Measurements from ENCODE around the gene NME3. TPM values are rescaled to one million over a fixed set of nuclear protein-coding genes. Genes with fewer than 3 reads are reported as not detected.
A peak's percentile ranks its signal among the peaks of the same experiment; 100 is the strongest.

Gene NME3
- total and polyA plus RNA-seq, 2 of the 4 experiments (the other 2 are of a cell fraction), result 12.7 to 41.2 TPM

DNA sequence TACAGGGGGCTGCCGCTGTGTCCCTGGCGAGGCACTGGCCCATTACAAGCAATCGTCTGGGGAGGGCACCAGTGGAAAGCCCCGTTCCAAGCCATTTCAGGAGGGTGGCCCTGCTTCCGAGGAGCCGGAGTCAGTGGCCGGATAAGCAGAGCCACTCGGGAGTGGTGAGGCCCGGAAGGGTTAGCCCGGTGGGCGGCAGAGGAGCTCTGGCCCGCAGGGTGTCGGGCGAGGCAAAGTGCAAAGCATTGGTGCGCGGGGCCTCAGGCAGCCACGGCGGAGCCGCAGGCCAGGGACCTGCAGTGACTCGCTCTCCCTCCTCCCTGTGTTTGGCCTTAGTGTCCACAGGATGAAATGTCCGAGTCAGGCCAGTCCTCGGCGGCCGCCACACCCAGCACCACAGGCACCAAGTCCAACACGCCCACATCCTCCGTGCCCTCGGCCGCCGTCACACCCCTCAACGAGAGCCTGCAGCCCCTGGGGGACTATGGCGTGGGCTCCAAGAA is 24.6 kb downstream of the NME3 start:
- no peak for ATAC-seq (ENCODE audit: low read depth)
- no peak for DNase-seq
- Histone ChIP-seq H3K56ac (ENCODE audit: extremely low read depth, insufficient read depth, low read length) (no peak overlapping the region), H3K4me2 (ENCODE audit: low read depth, low read length) (no peak overlapping the region), H2BK5ac (ENCODE audit: low read depth, low read length, poor library complexity, severe bottlenecking) (no peak overlapping the region), H3K9me1 (ENCODE audit: insufficient read depth, low read length) (peaks cover 6% of the 10 kb centered on the region; the same call in 1 of the 2 replicates), H3K27me3 (ENCODE audit: control insufficient read depth, insufficient read depth, low read length) (no peaks in the 10 kb centered on the region), H3K23ac (ENCODE audit: low read depth, low read length) (no peak overlapping the region), H3K9ac (ENCODE audit: low read depth, low read length) (no peak overlapping the region), H3K27ac (ENCODE audit: insufficient read depth, low read length) (no peak overlapping the region), H2AK9ac (replicated peaks; ENCODE audit: low read depth, low read length, poor library complexity) (peak overlapping the region; percentile 76), H4K5ac (ENCODE audit: low read depth, low read length) (no peak overlapping the region), H2BK120ac (ENCODE audit: low read depth, low read length) (no peak overlapping the region), H3K79me1 (ENCODE audit: low read depth in 1 of 2, low read length in 2 of 2) (peaks cover 15 to 40% of the 10 kb centered on the region in 2 experiments; a peak in 2 of 4 replicates), H4K20me1 (ENCODE audit: insufficient read depth, low read length) (peaks cover 13% of the 10 kb centered on the region; the same call in 1 of the 2 replicates), H3K36me3 (ENCODE audit: control insufficient read depth, insufficient read depth, low read length) (peaks cover 63% of the 10 kb centered on the region), H2BK15ac (ENCODE audit: low read depth, low read length) (no peak overlapping the region), H3K9me3 (ENCODE audit: control insufficient read depth, insufficient read depth, low read length) (no peaks in the 10 kb centered on the region), H4K8ac (ENCODE audit: low read depth in 2 of 2, low read length in 2 of 2) (no peak overlapping the region), H2AK5ac (ENCODE audit: low read depth, low read length) (no peak overlapping the region), H3K14ac (replicated peaks; ENCODE audit: low read depth, low read length) (no peak overlapping the region), H2BK20ac (ENCODE audit: low read depth, low read length) (no peak overlapping the region), H3K4me1 (ENCODE audit: control insufficient read depth, insufficient read depth, low read length) (peaks cover 2% of the 10 kb centered on the region; the same call in 1 of the 2 replicates), H3K4ac (ENCODE audit: low read depth, low read length) (0 out of 2 replicates have a peak overlapping the region, but pooled peaks have one; percentile 5), H2AFZ (replicated peaks; ENCODE audit: low read length, poor library complexity) (peak overlapping the region; percentile 11), H4K91ac (ENCODE audit: insufficient read depth, low read depth, low read length) (no peak overlapping the region), H3K18ac (ENCODE audit: low read depth, low read length) (no peak overlapping the region), H3K4me3 (ENCODE audit: insufficient read depth, low read depth, low read length) (no peak overlapping the region)
- WGBS, 2 experiments (ENCODE audit: extremely low coverage in 2 of 2, insufficient read length in 1 of 2), result 97% methylated on average over 9 of the region's 31 CpGs; no CpG with 5 or more reads in 1 of the 2 experiments
- CTCF ChIA-PET, result interaction anchor here (1.4 kb wide), 1 partner anchor 41 kb away, joined by 7 read pairs; the partner anchor contains the start of gene MAPK8IP3
- dilution Hi-C loops (cut with HindIII; ENCODE audit: low sequenced_read_pairs, unreplicated experiment) (no loop called here), intact Hi-C loops (cut with micrococcal nuclease) (no loop called here), in situ Hi-C loops (cut with MboI; ENCODE audit: low sequenced_read_pairs) (no loop called here)
- POLR2A ChIA-PET (ENCODE audit: unreplicated experiment), result interaction anchor here (0.8 kb wide), 1 partner anchor 39 kb away, joined by 5 read pairs; no protein-coding TSS in a partner anchor
- no TSS peak for BruUV-seq (replicated peaks)
- TF ChIP-seq SMC3 (IDR thresholded peaks at IDR 0.05; ENCODE audit: low read depth, low read length), result no peak
- no peak for TF ChIP-seq RFX5 (IDR thresholded peaks at IDR 0.05; ENCODE audit: low read depth, low read length)
- no peak for TF ChIP-seq MAFK (IDR thresholded peaks at IDR 0.05; ENCODE audit: low read depth, low read length)
- no peak for TF ChIP-seq RCOR1 (IDR thresholded peaks at IDR 0.05; ENCODE audit: insufficient replicate concordance, low read length)
- no peak for TF ChIP-seq FOS (IDR thresholded peaks at IDR 0.05; ENCODE audit: low read depth, low read length)
- TF ChIP-seq CEBPB (IDR thresholded peaks at IDR 0.05; ENCODE audit: low read depth, low read length), result no peak
- TF ChIP-seq BHLHE40 (IDR thresholded peaks at IDR 0.05; ENCODE audit: low read depth, low read length), result no peak
